Fibroblast of mammary gland (primary cell): ENCODE measurements around the gene TIAL1.

Experiments used
- DNase-seq: peaks from one replicate; pipeline ENCODE4 v3.0.0-alpha.2; 2010; ENCODE audit warnings: low read depth
- H3K4me3 ChIP-seq: 2 replicates; pipeline ENCODE4 v1.5.1; 2011; ENCODE audit warnings: low read depth, mild to moderate bottlenecking, low read length, moderate library complexity; ENCODE audit not compliant: control insufficient read depth
- CTCF ChIP-seq: conservative IDR thresholded peaks from 2 replicates; pipeline ENCODE4 v1.5.1; 2011; ENCODE audit warnings: low read depth, low read length, inconsistent platforms; ENCODE audit not compliant: control insufficient read depth, insufficient read depth

The TIAL1 gene

GRCh38 chr10:119549247-119549999 lies 47.3 kb downstream of the TIAL1 start:
- no peak overlapping the region for H3K4me3 ChIP-seq
- no peak for TF ChIP-seq CTCF
- DNase-seq: no peak

GRCh38 chr10:119546009-119546408 lies 50.8 kb downstream of the TIAL1 start:
- no peak for TF ChIP-seq CTCF
- no peak overlapping the region for H3K4me3 ChIP-seq
- no peak for DNase-seq

GRCh38 chr10:119545310-119545709 lies 51.5 kb downstream of the TIAL1 start:
- no peak for TF ChIP-seq CTCF
- H3K4me3 ChIP-seq: no peak overlapping the region
- no peak for DNase-seq

GRCh38 chr10:119543814-119544642 lies 52.7 kb downstream of the TIAL1 start:
- TF ChIP-seq CTCF: no peak
- peak; percentile 51 for DNase-seq
- H3K4me3 ChIP-seq: no peak overlapping the region

GRCh38 chr10:119542988-119543813 lies 53.6 kb downstream of the TIAL1 start:
- peak; percentile 50 for TF ChIP-seq CTCF
- DNase-seq: peak; percentile 54
- peak overlapping the region; percentile 42 for H3K4me3 ChIP-seq

GRCh38 chr10:119542357-119542987 lies 54.3 kb downstream of the TIAL1 start, which contains the start of gene RGS10:
Gene RGS10 (minus strand): TSS chr10:119542719. CDS start chr10:119542638, 81 bp downstream.
- no peak for TF ChIP-seq CTCF
- H3K4me3 ChIP-seq: peak within 1 kb of the TSS; percentile 80
- DNase-seq: peak; percentile 78
